Activated naive CD4-positive, alpha-beta T cell treated with anti-CD3 and anti-CD28 coated beads, Interleukin-2, amount 10 ng/mL, durations not matched to agents 7 days and 5 days (primary cell): Measurements from ENCODE around the gene SLC5A10.

Experiments
- CTCF ChIA-PET: fragments of 350-600 bp; sonication (Branson Sonifier 250); formaldehyde crosslinking; loops from one replicate; lab custom pipeline; 2021; ENCODE audit warnings: antibody characterized with exemption; lab: Charles Lee
- DNase-seq: peaks from one replicate; pipeline ENCODE4 v3.0.0-alpha.2; 2020
- H3K27ac Mint-ChIP-seq: one replicate; pipeline ENCODE4 v1.8.0; 2021; ENCODE audit warnings: mild to moderate bottlenecking, moderate library complexity, mixed read lengths
- H3K27me3 Mint-ChIP-seq: one replicate; pipeline ENCODE4 v1.8.0; 2021; ENCODE audit warnings: mild to moderate bottlenecking, mixed read lengths
- H3K36me3 Mint-ChIP-seq: one replicate; pipeline ENCODE4 v1.8.0; 2021; ENCODE audit warnings: mixed read lengths
- H3K4me1 Mint-ChIP-seq: one replicate; pipeline ENCODE4 v1.8.0; 2021; ENCODE audit warnings: mixed read lengths
- H3K4me3 Mint-ChIP-seq: one replicate; pipeline ENCODE4 v1.8.0; 2021; ENCODE audit warnings: mild to moderate bottlenecking, moderate library complexity, mixed read lengths
- H3K9me3 Mint-ChIP-seq: one replicate; pipeline ENCODE4 v1.8.0; 2021; ENCODE audit warnings: mixed read lengths

Gene SLC5A10

GRCh38 chr17:18932360-18933055 lies 19.5 kb upstream of the SLC5A10 start:
- CTCF ChIA-PET = no interaction called here
- Mint-ChIP-seq H3K4me3 (no peak overlapping the region), H3K36me3 (peaks cover 28% of the 10 kb centered on the region), H3K4me1 (peaks cover 16% of the 10 kb centered on the region), H3K27ac (no peak overlapping the region), H3K9me3 (no peaks in the 10 kb centered on the region), H3K27me3 (peaks cover 23% of the 10 kb centered on the region)
- DNase-seq = no peak

GRCh38 chr17:18933102-18934058 lies 18.6 kb upstream of the SLC5A10 start:
- no peaks in the 10 kb centered on the region for H3K9me3 Mint-ChIP-seq
- H3K36me3 Mint-ChIP-seq = peaks cover 27% of the 10 kb centered on the region
- peaks cover 28% of the 10 kb centered on the region for H3K27me3 Mint-ChIP-seq
- H3K27ac Mint-ChIP-seq = no peak overlapping the region
- DNase-seq = no peak
- no peak overlapping the region for H3K4me3 Mint-ChIP-seq
- H3K4me1 Mint-ChIP-seq = peaks cover 16% of the 10 kb centered on the region
- CTCF ChIA-PET = no interaction called here

- Mint-ChIP-seq H3K27me3 (peaks cover 61% of the 10 kb centered on the region), H3K9me3 (no peaks in the 10 kb centered on the region), H3K27ac (no peak overlapping the region), H3K36me3 (no peaks in the 10 kb centered on the region), H3K4me3 (no peak overlapping the region), H3K4me1 (peaks cover 5% of the 10 kb centered on the region)
- CTCF ChIA-PET = no interaction called here
- DNase-seq = no peak
Measured at GRCh38 chr17:18937981-18938691, 13.8 kb upstream of the SLC5A10 start.

GRCh38 chr17:18938692-18939023 lies 13.3 kb upstream of the SLC5A10 start:
- H3K9me3 Mint-ChIP-seq = no peaks in the 10 kb centered on the region
- CTCF ChIA-PET = no interaction called here
- no peak for DNase-seq
- no peak overlapping the region for H3K4me3 Mint-ChIP-seq
- H3K36me3 Mint-ChIP-seq = no peaks in the 10 kb centered on the region
- peaks cover under 1% of the 10 kb centered on the region for H3K4me1 Mint-ChIP-seq
- no peak overlapping the region for H3K27ac Mint-ChIP-seq
- peaks cover 65% of the 10 kb centered on the region for H3K27me3 Mint-ChIP-seq

GRCh38 chr17:18944646-18945045 lies 7.3 kb upstream of the SLC5A10 start:
- CTCF ChIA-PET = no interaction called here
- H3K27me3 Mint-ChIP-seq = peaks cover 76% of the 10 kb centered on the region
- no peak for DNase-seq
- H3K9me3 Mint-ChIP-seq = no peaks in the 10 kb centered on the region
- H3K4me3 Mint-ChIP-seq = no peak overlapping the region
- no peak overlapping the region for H3K27ac Mint-ChIP-seq
- H3K4me1 Mint-ChIP-seq = no peaks in the 10 kb centered on the region
- H3K36me3 Mint-ChIP-seq = no peaks in the 10 kb centered on the region

GRCh38 chr17:18946536-18946935 lies 5.4 kb upstream of the SLC5A10 start:
- H3K27me3 Mint-ChIP-seq = peaks cover 81% of the 10 kb centered on the region
- DNase-seq = no peak
- no peak overlapping the region for H3K4me3 Mint-ChIP-seq
- no peaks in the 10 kb centered on the region for H3K9me3 Mint-ChIP-seq
- no peaks in the 10 kb centered on the region for H3K4me1 Mint-ChIP-seq
- H3K27ac Mint-ChIP-seq = no peak overlapping the region
- H3K36me3 Mint-ChIP-seq = no peaks in the 10 kb centered on the region
- CTCF ChIA-PET = interaction anchor here (1.0 kb wide), 1 partner anchor 321 kb away, joined by 3 read pairs; no protein-coding TSS in a partner anchor

- no peaks in the 10 kb centered on the region for H3K9me3 Mint-ChIP-seq
- H3K4me1 Mint-ChIP-seq = no peaks in the 10 kb centered on the region
- DNase-seq = no peak
- CTCF ChIA-PET = interaction anchor here (1.1 kb wide), 1 partner anchor 13 kb away, joined by 5 read pairs; no protein-coding TSS in a partner anchor
- no peak overlapping the region for H3K4me3 Mint-ChIP-seq
- no peak overlapping the region for H3K27ac Mint-ChIP-seq
- H3K36me3 Mint-ChIP-seq = no peaks in the 10 kb centered on the region
- H3K27me3 Mint-ChIP-seq = peaks cover 83% of the 10 kb centered on the region
Measured at GRCh38 chr17:18947866-18948265, 4.1 kb upstream of the SLC5A10 start.

GRCh38 chr17:18948476-18949006 lies 3.4 kb upstream of the SLC5A10 start:
- Mint-ChIP-seq H3K4me1 (peaks cover 2% of the 10 kb centered on the region), H3K9me3 (no peaks in the 10 kb centered on the region), H3K36me3 (no peaks in the 10 kb centered on the region), H3K4me3 (no peak overlapping the region), H3K27me3 (peaks cover 76% of the 10 kb centered on the region), H3K27ac (no peak overlapping the region)
- CTCF ChIA-PET = interaction anchor here (1.1 kb wide), 1 partner anchor 13 kb away, joined by 5 read pairs; no protein-coding TSS in a partner anchor
- no peak for DNase-seq

- Mint-ChIP-seq H3K4me1 (peaks cover 11% of the 10 kb centered on the region), H3K36me3 (peaks cover 3% of the 10 kb centered on the region), H3K27ac (no peak overlapping the region), H3K27me3 (peaks cover 76% of the 10 kb centered on the region), H3K9me3 (no peaks in the 10 kb centered on the region), H3K4me3 (no peak overlapping the region)
- DNase-seq = no peak
- CTCF ChIA-PET = interaction anchor here (0.8 kb wide), 1 partner anchor 12 kb away, joined by 3 read pairs; no protein-coding TSS in a partner anchor
Measured at GRCh38 chr17:18949566-18949965, 2.4 kb upstream of the SLC5A10 start.

GRCh38 chr17:18950346-18950745 lies 1.6 kb upstream of the SLC5A10 start:
- peaks cover 72% of the 10 kb centered on the region for H3K27me3 Mint-ChIP-seq

GRCh38 chr17:18950944-18951905 lies 740 bp upstream of the SLC5A10 start:
- CTCF ChIA-PET = no interaction called here
- Mint-ChIP-seq H3K4me1 (peaks cover 25% of the 10 kb centered on the region), H3K36me3 (peaks cover 3% of the 10 kb centered on the region), H3K27me3 (peaks cover 67% of the 10 kb centered on the region), H3K4me3 (no peak overlapping the region), H3K9me3 (no peaks in the 10 kb centered on the region), H3K27ac (no peak overlapping the region)
- DNase-seq = no peak

More at GRCh38 chr17:18950346-18950745, 1.6 kb upstream of the SLC5A10 start:
- H3K9me3 Mint-ChIP-seq = no peaks in the 10 kb centered on the region
- DNase-seq = no peak
- peaks cover 19% of the 10 kb centered on the region for H3K4me1 Mint-ChIP-seq
- no peak overlapping the region for H3K27ac Mint-ChIP-seq
- peaks cover 3% of the 10 kb centered on the region for H3K36me3 Mint-ChIP-seq
- CTCF ChIA-PET = no interaction called here
- H3K4me3 Mint-ChIP-seq = no peak overlapping the region

GRCh38 chr17:18953231-18953728 lies 1.3 kb downstream of the SLC5A10 start:
- Mint-ChIP-seq H3K36me3 (peaks cover 3% of the 10 kb centered on the region), H3K4me3 (no peak overlapping the region), H3K27ac (no peak overlapping the region), H3K4me1 (peaks cover 38% of the 10 kb centered on the region), H3K27me3 (peaks cover 47% of the 10 kb centered on the region), H3K9me3 (peaks cover 2% of the 10 kb centered on the region)
- CTCF ChIA-PET = no interaction called here
- no peak for DNase-seq

- H3K4me1 Mint-ChIP-seq = peaks cover 38% of the 10 kb centered on the region
- H3K27ac Mint-ChIP-seq = peak overlapping the region; percentile 82
Measured at GRCh38 chr17:18954321-18954720, 2.4 kb downstream of the SLC5A10 start.

More at GRCh38 chr17:18954321-18954720, 2.4 kb downstream of the SLC5A10 start:
- DNase-seq = peak; percentile 18
- Mint-ChIP-seq H3K36me3 (peaks cover 3% of the 10 kb centered on the region), H3K4me3 (no peak overlapping the region), H3K27me3 (peaks cover 41% of the 10 kb centered on the region), H3K9me3 (peaks cover 2% of the 10 kb centered on the region)
- CTCF ChIA-PET = no interaction called here
